Nucleus accumbens (tissue), 56 donors: ENCODE results near the gene CCDC85A.
"Not testable (repeated sequence)": the region's sequence is repeated elsewhere in the genome, so short reads cannot be mapped to it uniquely, and the experiment has no call there.

ENCODE experiments used
- DNase-seq, 56 donors: peaks; one replicate each; lab custom pipeline; 2025; lab: John Stamatoyannopoulos, UW

Gene CCDC85A

DNA sequence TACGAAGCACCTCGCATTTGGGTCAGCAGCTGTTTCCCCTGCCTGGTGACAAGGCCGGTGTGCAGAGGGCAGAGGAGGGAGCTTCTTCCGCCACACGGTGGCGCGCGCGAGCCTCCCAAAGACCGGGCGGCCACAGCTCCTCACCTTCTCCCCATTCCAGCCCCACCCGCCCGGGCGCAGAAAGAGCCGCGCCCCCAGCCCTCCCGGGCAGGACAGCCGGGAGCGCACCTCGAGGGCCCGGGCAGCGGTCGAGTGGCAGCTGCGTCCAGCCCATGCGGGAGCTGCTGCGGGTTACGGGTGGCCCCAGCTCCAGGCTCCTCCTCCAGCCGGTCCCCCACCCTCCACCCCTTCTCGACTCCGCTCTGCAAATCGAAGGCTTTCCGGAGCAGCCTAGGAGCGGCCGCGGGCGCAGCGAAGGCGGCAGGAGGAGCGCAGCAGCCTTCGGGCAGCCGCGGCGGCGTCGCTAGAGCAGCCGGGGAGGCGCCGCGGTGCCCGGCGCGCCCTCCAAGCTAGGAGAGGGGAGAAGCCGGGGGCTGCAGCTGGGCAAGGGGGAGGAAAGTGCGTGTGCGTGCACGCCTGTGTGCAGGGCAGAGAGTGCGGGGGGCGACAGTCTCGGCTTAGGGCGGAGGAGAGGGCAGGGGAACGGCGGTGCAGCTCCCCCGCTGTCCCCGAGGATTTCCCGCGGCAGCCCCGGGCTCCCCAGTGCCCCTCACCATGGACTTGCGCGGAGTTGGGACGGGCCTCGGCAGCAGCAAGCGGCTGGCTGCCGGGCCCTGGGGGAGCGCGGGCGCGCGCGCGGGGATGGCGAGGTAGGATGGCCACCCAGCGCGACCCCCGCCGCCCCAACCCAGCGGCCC is at the start of gene CCDC85A:
CCDC85A (plus strand) TSS at position 348 of the 857 bp plus-strand sequence. CDS start 635 bp downstream, outside the sequence.
- peak in 53 of 56 donors; percentile 16 to 89 (median 71) for DNase-seq

DNA sequence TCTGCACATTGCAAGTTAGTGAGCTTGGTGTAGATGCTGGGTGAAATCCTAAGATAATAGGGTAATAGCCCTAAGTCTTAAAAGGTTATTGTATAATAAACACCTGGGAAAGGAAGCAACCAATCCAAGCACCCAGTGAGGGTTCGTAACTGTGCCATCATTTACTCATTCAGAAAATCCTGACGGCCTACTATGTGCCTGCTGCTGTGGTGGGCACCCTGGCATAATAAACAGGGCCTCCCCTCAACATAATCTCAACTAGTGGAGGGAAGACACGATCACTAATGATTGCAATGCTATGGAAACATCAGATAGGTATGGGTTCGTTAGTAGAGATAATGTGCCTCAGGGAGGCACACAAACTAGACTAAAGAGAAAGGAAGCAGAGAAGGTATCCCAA is 48.9 kb upstream of the CCDC85A start:
- DNase-seq = no peak

DNA sequence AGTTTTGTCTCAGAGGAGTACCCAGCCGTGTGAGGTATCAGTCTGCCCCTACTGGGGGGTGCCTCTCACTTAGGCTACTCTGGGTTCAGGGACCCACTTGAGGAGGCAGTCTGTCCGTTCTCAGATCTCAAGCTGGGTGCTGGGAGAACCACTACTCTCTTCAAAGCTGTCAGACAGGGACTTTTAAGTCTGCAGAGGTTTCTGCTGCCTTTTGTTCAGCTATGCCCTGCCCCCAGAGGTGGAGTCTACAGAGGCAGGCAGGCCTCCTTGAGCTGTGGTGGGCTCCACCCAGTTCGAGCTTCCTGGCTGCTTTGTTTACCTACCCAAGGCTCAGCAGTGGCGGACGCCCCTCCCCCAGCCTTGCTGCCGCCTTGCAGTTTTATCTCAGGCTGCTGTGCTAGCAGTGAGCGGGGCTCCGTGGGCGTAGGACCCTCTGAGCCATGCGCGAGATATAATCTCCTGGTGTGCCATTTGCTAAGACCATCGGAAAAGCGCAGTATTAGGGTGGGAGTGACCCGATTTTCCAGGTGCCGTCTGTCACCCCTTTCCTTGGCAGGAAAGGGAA is 41.2 kb upstream of the CCDC85A start:
- DNase-seq = not testable (repeated sequence)

DNA sequence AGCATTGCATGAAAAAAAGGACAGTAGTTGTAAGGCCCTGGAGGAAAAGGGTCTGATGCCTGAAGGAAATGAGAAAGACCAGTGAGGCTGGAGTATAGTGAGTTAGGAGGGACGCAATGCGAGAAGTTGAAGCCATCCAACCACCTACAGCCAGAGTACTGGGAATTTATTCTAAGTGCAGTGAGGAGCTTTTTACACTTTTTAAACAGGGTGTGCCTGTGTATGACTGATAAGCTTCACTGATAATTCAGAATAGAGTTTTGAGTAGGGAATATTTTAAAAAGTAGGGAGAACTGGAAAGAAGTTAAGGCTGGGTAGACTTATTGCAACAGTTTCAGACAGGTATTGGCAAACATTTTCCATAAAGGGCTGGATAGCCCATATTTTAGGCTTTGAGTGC is 35.9 kb upstream of the CCDC85A start:
- DNase-seq = no peak

DNA sequence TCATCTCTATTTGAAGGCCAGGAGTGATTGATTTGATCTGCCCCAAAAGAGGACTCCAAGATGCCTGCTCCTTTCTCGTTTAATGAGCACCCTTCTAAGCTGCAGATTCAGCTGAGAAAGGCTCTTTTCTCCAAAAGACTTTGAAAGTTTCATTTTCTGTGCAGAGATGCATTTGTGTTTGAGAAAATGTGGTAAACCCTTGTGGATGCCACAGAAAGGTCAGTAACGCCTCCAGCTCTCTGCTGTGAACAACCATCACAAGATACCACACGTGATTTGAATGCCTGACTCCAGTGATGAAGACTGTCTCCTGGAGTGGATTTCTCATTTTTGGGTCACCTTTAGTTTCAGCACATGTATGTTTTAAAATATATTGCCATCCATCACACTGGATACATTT is 35.0 kb upstream of the CCDC85A start:
- DNase-seq = no peak

DNA sequence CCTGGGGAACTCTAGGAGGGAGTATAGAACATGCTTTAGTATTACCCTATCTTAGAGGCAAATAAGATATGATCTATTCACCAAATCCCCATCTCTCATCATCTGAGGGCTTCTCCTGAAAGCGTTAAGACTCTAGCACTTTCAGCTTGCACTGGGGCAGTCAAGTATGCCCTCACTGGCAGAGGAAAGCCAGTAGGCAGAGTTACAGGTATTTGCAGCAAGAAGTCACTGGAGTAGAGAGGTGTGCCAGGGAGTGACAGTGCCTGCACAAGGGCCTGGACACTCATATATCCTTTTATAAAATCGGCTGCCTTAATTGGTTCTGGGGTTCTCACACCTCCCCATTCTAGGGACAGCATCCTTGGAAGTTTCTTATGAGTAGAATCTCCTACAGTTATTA is 31.9 kb upstream of the CCDC85A start:
- no peak for DNase-seq

DNA sequence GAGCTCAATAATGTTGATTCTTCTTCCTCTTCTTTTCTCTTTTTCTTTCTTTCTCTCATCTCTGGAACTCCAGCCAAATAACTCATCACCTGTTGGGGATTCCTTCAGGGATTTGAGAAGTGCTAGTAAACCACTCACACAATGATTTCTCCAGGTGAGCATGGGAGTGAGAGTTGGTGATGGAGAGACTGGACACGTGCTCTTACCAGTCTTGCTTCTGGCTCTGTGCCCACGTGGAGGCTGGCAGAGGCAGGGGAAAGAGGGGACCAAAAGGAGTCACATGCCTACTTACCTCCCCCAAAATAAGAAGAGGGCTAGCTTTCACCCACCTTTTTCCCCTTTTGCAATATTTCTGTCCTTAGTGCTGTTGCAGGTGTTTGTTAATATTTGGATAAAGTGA is 28.6 kb upstream of the CCDC85A start:
- no peak for DNase-seq

DNA sequence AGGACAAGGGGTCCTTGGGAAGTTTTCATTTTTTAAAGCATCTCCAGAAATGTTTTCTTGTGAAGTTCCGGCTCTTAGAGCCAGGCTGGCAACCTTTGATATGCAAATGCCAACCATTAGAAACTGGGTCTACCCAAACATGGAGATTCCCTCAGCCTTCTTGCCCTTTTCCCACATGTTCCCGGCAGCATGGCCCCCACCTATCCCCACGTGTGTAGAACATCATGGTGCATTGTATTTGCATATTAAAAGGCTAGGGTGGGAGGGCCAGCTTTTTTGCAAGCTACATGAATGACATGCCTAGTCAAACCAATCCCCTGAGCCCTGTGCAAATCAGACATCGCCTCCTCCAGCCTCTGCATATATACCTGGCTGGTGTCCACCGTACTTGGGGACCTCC is 23.9 kb upstream of the CCDC85A start:
- DNase-seq = not testable (repeated sequence)

DNA sequence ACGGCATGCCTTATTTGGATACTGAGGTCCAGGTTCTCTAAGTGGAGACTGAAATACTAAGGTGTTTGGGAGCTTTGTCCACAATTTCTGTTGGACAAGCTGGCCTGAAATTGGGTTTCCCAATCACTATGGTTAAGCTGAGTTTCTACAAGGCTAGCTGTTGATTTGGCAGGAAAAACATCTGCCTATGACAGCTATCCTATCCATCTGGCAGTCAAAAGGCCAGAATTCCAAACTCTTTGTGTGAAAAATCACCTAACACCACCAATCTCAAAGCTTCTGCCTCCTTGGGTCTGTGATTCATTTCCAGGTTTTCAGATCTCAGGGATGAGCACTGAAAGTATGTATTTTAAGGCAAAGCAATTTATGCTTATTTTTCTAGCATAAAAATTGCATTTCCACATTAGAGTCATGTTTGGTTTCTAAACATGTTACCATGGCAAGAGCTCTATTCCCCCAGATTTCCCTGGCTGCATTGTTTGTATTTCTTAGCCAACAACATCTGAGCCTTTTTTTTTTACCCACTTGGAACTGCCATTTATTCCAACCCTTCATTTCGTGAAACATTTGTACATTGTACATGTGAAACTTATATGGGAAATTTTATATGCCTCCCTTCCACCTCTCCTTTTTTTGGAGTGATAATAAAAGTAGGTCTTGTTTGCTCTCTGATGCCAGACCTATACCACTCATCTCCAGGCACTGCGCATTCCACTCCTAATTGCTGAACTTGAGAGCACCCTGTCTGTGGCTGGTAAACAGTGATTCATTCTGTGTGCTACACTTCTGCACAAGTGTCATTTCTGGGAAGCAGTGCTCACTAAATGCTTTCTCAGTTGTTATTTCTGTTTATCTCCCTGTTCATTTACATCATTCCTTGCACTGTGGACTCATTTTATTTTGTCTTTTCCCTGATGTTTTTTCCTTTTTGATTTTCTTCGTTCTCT is 15.9 kb upstream of the CCDC85A start:
- no peak for DNase-seq

DNA sequence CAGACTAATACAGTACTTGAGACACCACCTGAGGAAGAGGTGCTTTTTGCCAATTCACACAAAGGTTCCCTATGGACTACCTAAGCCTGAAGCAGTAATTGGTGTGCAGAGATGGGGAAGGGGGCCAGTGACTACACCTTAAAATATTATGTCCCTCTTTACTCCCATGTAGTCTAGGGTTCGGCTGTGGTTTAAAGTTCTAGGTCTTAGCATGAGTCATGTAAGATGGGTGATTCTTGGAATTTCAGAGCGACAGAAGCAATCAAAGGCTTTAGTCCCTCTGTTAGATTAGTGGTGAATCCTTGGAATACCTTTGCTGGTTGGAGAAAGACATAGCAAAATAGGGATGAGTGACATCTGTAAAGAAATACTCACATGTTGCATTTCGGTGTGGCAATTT is 14.3 kb upstream of the CCDC85A start:
- DNase-seq = no peak

DNA sequence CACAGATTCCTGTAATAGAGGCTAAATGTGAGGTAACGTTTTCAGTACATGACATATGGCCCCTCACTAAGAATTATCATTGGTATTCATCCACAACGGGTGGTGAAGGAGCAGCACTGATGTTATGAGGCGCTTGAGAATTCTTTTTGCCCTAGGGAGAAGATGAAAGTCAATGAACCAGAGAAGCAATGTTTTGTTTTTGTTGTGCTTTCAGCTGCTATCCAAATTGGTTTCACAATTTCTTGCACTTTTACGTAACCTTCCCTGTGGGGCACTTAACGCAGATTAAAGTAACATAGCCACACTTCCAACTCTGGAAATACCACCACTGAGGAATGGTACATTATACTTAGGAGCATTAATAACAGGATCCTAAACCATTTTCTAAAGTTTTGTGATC is 13.3 kb upstream of the CCDC85A start:
- DNase-seq = no peak

DNA sequence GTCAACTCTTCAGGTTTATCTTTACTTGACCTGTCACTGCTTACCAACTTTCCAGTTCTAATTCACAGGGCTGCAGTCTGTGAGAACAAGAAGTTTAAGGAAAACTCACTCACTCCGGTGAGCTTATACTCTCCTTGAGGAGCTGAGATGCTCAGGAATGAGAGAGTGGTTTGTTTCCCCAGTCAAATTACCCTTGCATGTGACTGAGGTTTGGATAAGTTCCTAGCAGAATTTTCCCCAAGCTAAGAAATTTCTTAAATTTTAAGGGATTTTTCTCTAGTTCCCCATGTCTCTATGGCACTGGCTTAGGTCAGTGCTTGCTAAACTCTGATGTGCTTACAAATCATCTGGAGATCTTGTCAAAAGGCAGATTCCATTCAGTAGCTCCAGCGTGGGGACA is 12.8 kb upstream of the CCDC85A start:
- DNase-seq = no peak

DNA sequence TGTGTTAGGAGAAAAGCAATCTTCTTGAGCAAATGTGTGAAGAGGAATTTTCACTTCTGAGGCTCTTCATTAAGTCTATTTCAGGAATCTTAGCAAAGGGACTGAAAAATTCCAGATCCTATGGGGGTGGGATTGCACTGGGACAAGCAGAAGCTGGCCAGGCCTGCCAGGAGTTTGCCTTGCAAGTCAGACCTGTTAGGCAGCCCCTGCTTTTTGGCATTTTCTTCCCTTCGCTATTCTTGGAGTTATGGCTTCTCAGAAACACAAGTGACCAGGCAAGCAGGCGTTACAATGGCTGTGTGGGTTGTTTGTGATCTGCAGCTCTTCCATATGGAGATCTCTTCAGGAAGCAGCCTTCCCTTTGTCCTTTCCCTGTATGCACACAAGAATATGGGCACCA is 8.0 kb upstream of the CCDC85A start:
- no peak for DNase-seq

DNA sequence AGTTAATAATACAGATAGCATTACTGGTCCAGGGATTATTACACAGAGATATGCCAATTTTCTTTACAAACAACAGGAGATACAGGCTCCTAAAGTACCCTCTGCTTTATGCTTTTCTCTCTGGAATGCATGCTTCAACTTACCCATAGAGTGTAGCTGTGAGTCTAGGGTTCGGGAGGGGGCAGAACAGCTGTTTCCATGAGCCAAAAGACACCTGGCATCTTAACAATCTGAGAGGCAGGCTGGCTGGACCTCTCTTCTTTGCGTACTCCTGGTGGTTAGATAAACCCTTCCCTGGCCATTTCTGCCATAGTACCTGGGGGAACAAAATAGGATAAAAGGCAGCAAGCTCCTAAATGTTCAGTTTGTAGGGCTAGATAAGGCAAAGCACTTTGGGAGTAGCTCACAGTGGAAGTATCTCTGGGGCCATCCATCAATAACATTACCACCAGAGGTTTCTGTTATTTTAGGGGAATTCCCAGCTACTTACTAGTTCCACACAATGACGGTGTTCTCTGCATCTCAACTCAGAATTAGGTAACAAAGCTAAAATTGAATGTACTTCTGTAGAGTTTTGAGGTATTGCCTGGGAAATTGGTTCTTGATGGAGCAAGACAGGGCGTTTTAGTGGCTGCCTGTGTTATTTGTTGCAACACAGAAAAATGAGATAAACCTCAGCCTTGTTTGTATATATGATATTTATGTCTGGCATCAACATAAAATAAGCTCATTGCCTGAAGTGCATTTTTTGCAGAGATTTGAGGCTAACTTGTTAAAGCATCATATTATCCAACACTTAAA is 6.2 kb upstream of the CCDC85A start:
- DNase-seq = no peak

DNA sequence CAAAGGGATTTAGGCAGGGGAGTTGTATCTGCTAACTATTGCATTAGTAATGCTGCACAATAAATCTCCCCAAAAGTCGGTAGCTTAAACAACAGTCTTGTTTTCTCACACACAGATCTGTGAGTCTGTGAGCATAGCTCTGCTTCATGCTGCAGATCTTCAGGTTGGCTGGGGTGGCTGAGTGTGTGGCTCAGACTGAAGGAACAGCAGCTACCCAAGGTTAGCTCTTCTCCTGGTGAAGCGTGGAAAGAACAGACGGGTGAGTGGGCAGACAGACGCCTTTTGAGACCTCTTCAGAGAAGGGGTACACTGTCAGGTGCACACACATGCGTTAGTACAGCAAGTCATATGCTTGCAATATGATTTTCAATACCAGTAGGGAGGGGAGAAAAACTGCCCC is 3.9 kb upstream of the CCDC85A start:
- DNase-seq = no peak

DNA sequence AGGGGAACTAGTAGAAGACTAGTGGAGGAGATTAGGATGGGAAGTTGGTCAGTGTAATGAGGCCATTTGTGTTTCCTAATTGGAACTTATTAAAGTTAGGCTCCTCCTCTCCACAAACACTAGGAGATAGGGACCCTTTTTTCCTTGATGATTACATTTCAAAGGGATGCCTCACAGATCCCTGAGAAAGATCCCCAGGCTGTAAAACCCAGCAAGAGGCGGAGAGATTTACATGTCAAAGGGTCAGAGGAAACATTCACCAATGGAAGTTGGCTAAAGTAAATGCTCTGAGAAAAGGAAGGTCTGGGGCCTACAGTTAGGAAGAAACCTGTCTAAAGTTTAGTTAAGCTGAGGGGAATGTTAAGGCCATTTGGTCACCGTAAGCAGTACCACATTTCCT is 1.4 kb upstream of the CCDC85A start:
- no peak for DNase-seq

DNA sequence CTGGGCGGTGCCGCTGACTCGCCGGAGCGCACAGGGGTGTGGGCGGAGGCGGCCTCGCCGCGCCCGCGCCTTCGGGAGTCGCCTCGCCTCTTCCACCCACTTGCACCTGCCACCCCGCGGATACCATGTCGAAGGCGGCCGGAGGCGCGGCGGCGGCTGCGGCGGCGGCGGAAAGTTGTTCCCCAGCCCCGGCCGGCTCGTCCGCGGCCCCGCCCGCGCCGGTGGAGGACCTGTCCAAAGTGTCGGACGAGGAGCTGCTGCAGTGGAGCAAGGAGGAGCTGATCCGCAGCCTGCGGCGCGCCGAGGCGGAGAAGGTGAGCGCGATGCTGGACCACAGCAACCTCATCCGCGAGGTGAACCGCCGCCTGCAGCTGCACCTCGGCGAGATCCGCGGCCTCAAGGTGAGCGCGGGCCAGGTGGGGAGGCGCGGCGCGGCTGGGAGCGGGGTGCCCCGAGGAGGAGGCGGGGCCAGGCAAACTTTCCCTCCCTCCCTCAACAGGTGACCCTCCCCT is 766 bp downstream of the CCDC85A start:
- DNase-seq = peak in 4 of 56 donors; percentile 10 to 38 (median 31)

DNA sequence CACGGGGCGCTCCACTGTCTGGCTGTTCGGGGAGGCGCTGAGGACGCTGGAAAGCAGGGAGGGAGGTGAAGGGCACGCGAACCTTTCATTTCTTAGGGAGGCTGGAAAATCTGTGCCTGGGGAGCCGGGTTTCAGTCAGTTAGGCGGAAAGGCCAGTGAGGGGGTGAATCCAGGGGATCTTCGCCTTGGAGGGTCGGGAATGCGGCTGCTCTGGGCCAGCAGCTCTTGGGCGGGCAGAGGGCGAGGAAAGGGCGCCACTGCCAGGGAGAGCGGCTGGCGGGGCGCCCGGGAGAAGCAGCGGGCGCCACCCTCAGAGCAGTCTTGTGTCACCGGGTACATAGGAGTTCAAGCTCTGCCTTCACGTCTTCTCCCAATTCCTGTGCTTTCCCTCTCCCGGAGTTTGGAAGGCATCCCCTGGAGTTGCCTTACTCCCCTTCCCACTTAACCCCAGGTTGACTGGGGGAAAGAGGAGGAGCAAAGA is 1.4 kb downstream of the CCDC85A start:
- DNase-seq = peak in 22 of 56 donors; percentile 5 to 73 (median 15)

DNA sequence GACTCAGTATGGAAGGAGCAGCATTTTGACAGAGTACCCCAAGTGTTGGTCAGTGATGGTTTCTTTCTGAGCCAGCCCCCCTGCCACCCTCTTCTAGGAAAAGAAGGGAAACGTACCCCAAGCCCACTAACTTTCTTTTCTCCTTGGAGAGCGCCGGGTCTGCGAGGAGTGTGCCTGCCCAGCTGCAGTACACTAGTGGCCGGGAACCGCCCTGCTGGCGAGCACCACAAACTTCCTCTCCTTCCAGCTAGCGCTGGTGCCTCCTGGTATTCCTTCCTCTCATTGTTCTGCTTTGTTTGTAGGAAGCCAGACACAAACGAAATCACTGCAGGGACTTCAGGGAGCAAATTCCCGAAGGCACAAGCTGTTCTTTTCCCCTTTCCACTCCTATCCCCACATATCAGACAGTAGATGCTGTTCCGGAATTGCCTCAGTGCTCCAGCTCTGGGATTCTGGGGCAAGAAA is 1.8 kb downstream of the CCDC85A start:
- DNase-seq = peak in 6 of 56 donors; percentile 3 to 23 (median 14)

DNA sequence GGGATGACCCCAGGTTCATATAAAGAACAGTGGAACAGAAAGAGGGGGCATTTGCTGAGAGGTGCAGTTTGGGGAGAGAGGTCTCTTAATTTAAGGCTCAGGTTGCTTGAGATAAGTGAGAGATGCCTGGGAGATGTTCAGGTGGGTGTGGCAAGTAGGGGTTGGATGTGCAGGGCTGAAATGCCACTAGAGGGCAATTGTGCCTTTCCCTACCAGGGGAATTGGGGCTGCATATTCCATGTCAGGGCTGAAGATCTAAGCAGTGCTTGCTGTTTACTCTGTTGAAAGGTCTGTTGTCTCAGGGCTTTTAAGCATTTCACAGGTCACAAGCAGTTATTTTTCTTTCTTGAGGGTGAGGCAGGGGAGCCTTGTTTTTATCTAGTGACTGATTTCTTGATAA is 7.8 kb downstream of the CCDC85A start:
- DNase-seq = peak in 14 of 56 donors; percentile 2 to 41 (median 14)
